ENCODE results near the gene ZNF148.

The ZNF148 gene

GRCh38 chr3:125294411-125294810 lies 80.7 kb downstream of the ZNF148 start:
- intact Hi-C loops (cut with DNase I): no loop called here
- DNase-seq: no peak

- intact Hi-C loops (cut with DNase I): no loop called here
- no peak for DNase-seq
Measured at GRCh38 chr3:125292015-125292414, 83.1 kb downstream of the ZNF148 start.

GRCh38 chr3:125289429-125289981 lies 85.6 kb downstream of the ZNF148 start:
- no peak for DNase-seq
- intact Hi-C loops (cut with DNase I): no loop called here

GRCh38 chr3:125287248-125287647 lies 87.9 kb downstream of the ZNF148 start:
- no peak for DNase-seq
- intact Hi-C loops (cut with DNase I): no loop called here

GRCh38 chr3:125281381-125281780 lies 93.7 kb downstream of the ZNF148 start:
- DNase-seq: no peak
- intact Hi-C loops (cut with DNase I): no loop called here

GRCh38 chr3:125280668-125281361 lies 94.3 kb downstream of the ZNF148 start:
- DNase-seq: peak in 4 of 10 donors; percentile 10 to 55 (median 33)
- intact Hi-C loops (cut with DNase I): no loop called here

GRCh38 chr3:125278155-125278554 lies 97.0 kb downstream of the ZNF148 start:
- no peak for DNase-seq
- intact Hi-C loops (cut with DNase I): no loop called here

GRCh38 chr3:125271127-125271526 lies 104.0 kb downstream of the ZNF148 start:
- no peak for DNase-seq
- intact Hi-C loops (cut with DNase I): no loop called here

- intact Hi-C loops (cut with DNase I): no loop called here
- DNase-seq: no peak
Measured at GRCh38 chr3:125267460-125267859, 107.7 kb downstream of the ZNF148 start.

GRCh38 chr3:125266971-125267370 lies 108.2 kb downstream of the ZNF148 start:
- intact Hi-C loops (cut with DNase I): no loop called here
- no peak for DNase-seq

GRCh38 chr3:125262161-125262560 lies 113.0 kb downstream of the ZNF148 start:
- no peak for DNase-seq
- intact Hi-C loops (cut with DNase I): no loop called here

GRCh38 chr3:125261031-125261430 lies 114.1 kb downstream of the ZNF148 start:
- intact Hi-C loops (cut with DNase I): no loop called here
- DNase-seq: no peak

- no peak for DNase-seq
- intact Hi-C loops (cut with DNase I): no loop called here
Measured at GRCh38 chr3:125260158-125260557, 115.0 kb downstream of the ZNF148 start.

- DNase-seq: no peak
- intact Hi-C loops (cut with DNase I): no loop called here
Measured at GRCh38 chr3:125257536-125257935, 117.6 kb downstream of the ZNF148 start.

- intact Hi-C loops (cut with DNase I): no loop called here
Measured at GRCh38 chr3:125256675-125257074, 118.5 kb downstream of the ZNF148 start.

GRCh38 chr3:125250973-125251372 lies 124.2 kb downstream of the ZNF148 start:
- intact Hi-C loops (cut with DNase I): no loop called here
- no peak for DNase-seq

More at GRCh38 chr3:125256675-125257074, 118.5 kb downstream of the ZNF148 start:
- DNase-seq: no peak

GRCh38 chr3:125246237-125246636 lies 128.9 kb downstream of the ZNF148 start:
- DNase-seq: no peak
- intact Hi-C loops (cut with DNase I): no loop called here

- DNase-seq: no peak
- intact Hi-C loops (cut with DNase I): loop anchor here (1.0 kb wide), 1 partner anchor 35 kb away; no protein-coding TSS in a partner anchor
Measured at GRCh38 chr3:125245521-125245920, 129.6 kb downstream of the ZNF148 start.

GRCh38 chr3:125240496-125240895 lies 134.6 kb downstream of the ZNF148 start:
- intact Hi-C loops (cut with DNase I): no loop called here
- no peak for DNase-seq

- no peak for DNase-seq
- intact Hi-C loops (cut with DNase I): no loop called here
Measured at GRCh38 chr3:125239266-125239665, 135.9 kb downstream of the ZNF148 start.

GRCh38 chr3:125238759-125239158 lies 136.4 kb downstream of the ZNF148 start:
- intact Hi-C loops (cut with DNase I): no loop called here
- no peak for DNase-seq

GRCh38 chr3:125236331-125236903 lies 138.7 kb downstream of the ZNF148 start:
- intact Hi-C loops (cut with DNase I): no loop called here
- DNase-seq: no peak
